GM13976 (cell line): Measurements from ENCODE around the gene NMNAT1.

Experiments used
- DNase-seq: peaks from one replicate; pipeline ENCODE4 v3.0.0; 2012; ENCODE audit warnings: low spot score
- CTCF ChIP-seq: IDR thresholded peaks from 2 replicates; pipeline ENCODE4 v1.5.1; 2012; ENCODE audit warnings: borderline replicate concordance, mild to moderate bottlenecking; ENCODE audit not compliant: insufficient read depth; ENCODE audit errors: extremely low read depth, missing control alignments, control extremely low read depth
- in situ Hi-C: fragments of 300-500 bp; cut with MboI; formaldehyde crosslinking; loops from one replicate; pipeline ENCODE4 v1.12.0; 2022; ENCODE audit warnings: low sequenced_read_pairs, mixed read lengths, inconsistent platforms; ENCODE audit not compliant: unreplicated experiment

The NMNAT1 gene

GRCh38 chr1:9903801-9904527, 39.3 kb upstream of the NMNAT1 start:
- no peak for TF ChIP-seq CTCF
- in situ Hi-C loops: no loop called here
- no peak for DNase-seq

- no peak for DNase-seq
- in situ Hi-C loops: no loop called here
- TF ChIP-seq CTCF: no peak
Observed at GRCh38 chr1:9904596-9904995, 38.7 kb upstream of the NMNAT1 start.

GRCh38 chr1:9905010-9905409, 38.3 kb upstream of the NMNAT1 start:
- in situ Hi-C loops: no loop called here
- no peak for DNase-seq
- no peak for TF ChIP-seq CTCF

GRCh38 chr1:9906466-9906865, 36.8 kb upstream of the NMNAT1 start:
- in situ Hi-C loops: no loop called here
- TF ChIP-seq CTCF: no peak
- no peak for DNase-seq

GRCh38 chr1:9907441-9907840, 35.8 kb upstream of the NMNAT1 start:
- no peak for TF ChIP-seq CTCF
- DNase-seq: no peak
- in situ Hi-C loops: no loop called here

- no peak for DNase-seq
- TF ChIP-seq CTCF: no peak
- in situ Hi-C loops: no loop called here
Observed at GRCh38 chr1:9908871-9909233, 34.4 kb upstream of the NMNAT1 start.
